Vagina (tissue), 2 donors: ENCODE results near the gene PUS10.

Experiments
- POLR2A ChIP-seq, 2 donors: fragments of 450-650 bp; IDR thresholded peaks; one replicate each; pipeline ENCODE4 v1.6.1; 2017; ENCODE audit warnings: antibody characterized with exemption in 2 of 2, mild to moderate bottlenecking in 2 of 2, moderate library complexity in 2 of 2
- POLR2AphosphoS5 ChIP-seq, 2 donors: sonication (generic); formaldehyde crosslinking; IDR thresholded peaks; one replicate each; pipeline ENCODE4 v1.9.0; 2017; ENCODE audit warnings: antibody characterized with exemption in 2 of 2, mild to moderate bottlenecking in 2 of 2, low read depth in 1 of 2; ENCODE audit not compliant: insufficient read depth in 1 of 2
- TF ChIP-seq, protein P1 (sequence below), 3 experiments: fragments of 450-650 bp in 2 of 3; fragments of 200-600 bp in 1 of 3; sonication (generic) in 1 of 3; IDR thresholded peaks; one replicate each; pipeline ENCODE4 v1.5.1; 2017 to 2019; ENCODE audit warnings: antibody characterized with exemption in 3 of 3, mild to moderate bottlenecking in 2 of 3, moderate library complexity in 2 of 3

DNA sequence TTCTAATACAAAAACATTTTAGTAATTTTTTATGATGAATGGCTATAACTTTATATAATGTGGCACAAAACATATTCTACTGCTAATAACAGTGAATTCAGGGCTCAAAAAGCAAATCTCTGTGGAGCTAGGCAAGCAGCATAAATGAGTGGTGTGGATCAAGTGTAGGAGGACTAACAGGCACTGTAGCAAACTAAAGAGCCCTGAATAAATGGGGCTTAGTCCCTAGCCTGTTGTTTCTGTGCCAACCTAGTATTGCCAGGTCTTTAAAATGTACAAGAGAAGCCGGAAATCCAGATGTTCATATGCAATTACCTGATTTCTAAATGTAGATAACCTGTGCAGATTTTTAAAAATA, 118.2 kb downstream of the PUS10 start:
- TF ChIP-seq, protein P1, sequence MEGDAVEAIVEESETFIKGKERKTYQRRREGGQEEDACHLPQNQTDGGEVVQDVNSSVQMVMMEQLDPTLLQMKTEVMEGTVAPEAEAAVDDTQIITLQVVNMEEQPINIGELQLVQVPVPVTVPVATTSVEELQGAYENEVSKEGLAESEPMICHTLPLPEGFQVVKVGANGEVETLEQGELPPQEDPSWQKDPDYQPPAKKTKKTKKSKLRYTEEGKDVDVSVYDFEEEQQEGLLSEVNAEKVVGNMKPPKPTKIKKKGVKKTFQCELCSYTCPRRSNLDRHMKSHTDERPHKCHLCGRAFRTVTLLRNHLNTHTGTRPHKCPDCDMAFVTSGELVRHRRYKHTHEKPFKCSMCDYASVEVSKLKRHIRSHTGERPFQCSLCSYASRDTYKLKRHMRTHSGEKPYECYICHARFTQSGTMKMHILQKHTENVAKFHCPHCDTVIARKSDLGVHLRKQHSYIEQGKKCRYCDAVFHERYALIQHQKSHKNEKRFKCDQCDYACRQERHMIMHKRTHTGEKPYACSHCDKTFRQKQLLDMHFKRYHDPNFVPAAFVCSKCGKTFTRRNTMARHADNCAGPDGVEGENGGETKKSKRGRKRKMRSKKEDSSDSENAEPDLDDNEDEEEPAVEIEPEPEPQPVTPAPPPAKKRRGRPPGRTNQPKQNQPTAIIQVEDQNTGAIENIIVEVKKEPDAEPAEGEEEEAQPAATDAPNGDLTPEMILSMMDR (IDR thresholded peaks at IDR 0.05), result no peak
- TF ChIP-seq POLR2A (IDR thresholded peaks at IDR 0.05) (no peak), POLR2AphosphoS5 (IDR thresholded peaks at IDR 0.05; ENCODE audit: insufficient read depth in 1 of 2, low read depth in 1 of 2) (no peak)
